ENCODE measurements around the gene ARMC3.
A peak's percentile ranks its signal among the peaks of the same experiment; 100 is the strongest.
"Not testable (repeated sequence)": the region's sequence is repeated elsewhere in the genome, so short reads cannot be mapped to it uniquely, and the experiment has no call there.

Gene ARMC3

GRCh38 chr10:22927166-22927565 lies 687 bp upstream of the ARMC3 start:
- DNase-seq (ENCODE audit: low spot score), result no peak

GRCh38 chr10:22929053-22929452 lies 1.2 kb downstream of the ARMC3 start:
- DNase-seq (ENCODE audit: low spot score), result not testable (repeated sequence)

GRCh38 chr10:22931948-22932347 lies 4.1 kb downstream of the ARMC3 start:
- no peak for DNase-seq (ENCODE audit: low spot score)

GRCh38 chr10:22932626-22933370 lies 4.9 kb downstream of the ARMC3 start:
- DNase-seq (ENCODE audit: low spot score), result no peak

- no peak for DNase-seq (ENCODE audit: low spot score)
Observed at GRCh38 chr10:22934726-22935125, 6.9 kb downstream of the ARMC3 start.

GRCh38 chr10:22942437-22942836 lies 14.6 kb downstream of the ARMC3 start:
- DNase-seq (ENCODE audit: low spot score), result no peak

GRCh38 chr10:22945934-22946673 lies 18.3 kb downstream of the ARMC3 start:
- no peak for DNase-seq (ENCODE audit: low spot score)

DNA sequence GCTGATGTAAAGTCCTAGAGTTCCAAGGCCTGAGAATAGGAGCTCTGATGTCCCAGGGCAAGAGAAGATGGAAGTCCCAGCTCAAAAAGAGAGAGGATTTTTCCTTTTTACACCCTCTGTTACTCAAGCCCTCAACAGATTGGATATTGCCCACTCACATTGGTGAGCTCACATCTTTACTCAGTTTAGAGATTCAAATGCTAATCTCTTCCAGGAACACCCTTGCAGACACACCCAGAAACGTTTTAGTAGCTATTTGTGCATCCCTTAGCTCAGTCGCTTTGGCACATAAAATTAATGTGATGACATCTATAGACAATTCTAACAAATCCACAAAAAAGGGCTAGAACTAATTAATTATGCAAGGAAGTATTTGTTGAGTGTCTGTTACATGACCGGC lies 27.1 kb downstream of the ARMC3 start:
- no peak for DNase-seq (ENCODE audit: low spot score)

GRCh38 chr10:22958338-22958737 lies 30.5 kb downstream of the ARMC3 start:
- DNase-seq (ENCODE audit: low spot score), result no peak

- no peak for DNase-seq (ENCODE audit: low spot score)
Observed at GRCh38 chr10:22959292-22959691, 31.4 kb downstream of the ARMC3 start.

DNA sequence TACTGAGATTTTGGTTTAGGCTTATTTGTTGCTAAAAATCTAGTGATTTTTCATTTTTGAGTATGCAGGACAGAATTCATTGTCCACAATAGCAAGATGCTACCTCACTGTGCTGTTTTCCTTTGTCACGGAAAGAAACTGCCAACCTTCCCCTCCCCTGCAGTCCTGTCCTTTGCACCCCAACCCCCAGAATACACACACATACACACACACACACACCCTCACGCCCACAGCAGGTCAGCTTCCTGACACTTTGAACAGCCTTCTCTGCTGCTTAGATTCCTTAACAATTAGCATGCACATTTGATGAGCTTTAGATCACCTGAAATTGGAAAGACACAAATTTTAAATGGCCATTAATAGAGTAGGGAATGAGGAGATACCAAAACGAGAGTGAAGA lies 32.1 kb downstream of the ARMC3 start:
- no peak for DNase-seq (ENCODE audit: low spot score)

GRCh38 chr10:22962817-22963216 lies 35.0 kb downstream of the ARMC3 start:
- no peak for DNase-seq (ENCODE audit: low spot score)

GRCh38 chr10:22969704-22970103 lies 41.9 kb downstream of the ARMC3 start:
- DNase-seq (ENCODE audit: low spot score), result no peak

GRCh38 chr10:22976534-22976933 lies 48.7 kb downstream of the ARMC3 start:
- DNase-seq (ENCODE audit: low spot score), result no peak

DNA sequence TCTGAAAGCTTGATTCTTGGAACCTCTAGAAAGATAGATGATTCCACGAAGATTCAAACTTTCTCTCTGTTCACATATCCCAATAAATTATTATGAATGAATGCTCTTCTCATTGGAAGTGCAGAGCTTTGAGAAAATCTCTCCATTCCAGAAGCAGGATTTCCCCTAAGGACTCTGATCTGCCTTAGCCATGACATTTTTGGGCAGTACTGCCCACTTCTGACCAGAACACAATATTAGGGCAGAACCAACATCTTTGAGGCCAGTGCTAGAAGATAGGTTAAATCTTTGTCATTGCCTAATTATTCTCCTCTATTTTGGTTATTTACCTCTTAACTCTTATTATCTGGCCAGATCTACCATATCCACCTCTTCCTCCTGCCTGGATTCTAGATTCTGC lies 49.9 kb downstream of the ARMC3 start:
- DNase-seq (ENCODE audit: low spot score), result no peak

DNA sequence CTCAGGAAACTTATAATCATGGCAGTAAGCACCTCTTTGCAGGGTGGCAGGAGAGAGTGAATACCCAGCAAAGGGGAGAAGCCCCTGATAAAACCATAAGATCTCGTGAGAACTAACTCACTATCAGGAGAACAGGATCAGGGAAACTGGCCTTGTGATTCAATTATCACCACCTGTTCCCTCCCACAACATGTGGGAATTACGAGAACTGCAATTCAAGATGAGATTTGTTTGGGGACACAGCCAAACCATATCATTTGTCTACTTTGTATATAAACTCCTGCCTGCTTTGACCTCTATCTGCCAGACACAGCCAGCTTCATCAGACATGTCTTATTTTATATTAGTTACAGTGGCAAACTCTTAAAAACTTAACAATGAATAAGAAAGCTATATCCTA lies 50.4 kb downstream of the ARMC3 start:
- no peak for DNase-seq (ENCODE audit: low spot score)

DNA sequence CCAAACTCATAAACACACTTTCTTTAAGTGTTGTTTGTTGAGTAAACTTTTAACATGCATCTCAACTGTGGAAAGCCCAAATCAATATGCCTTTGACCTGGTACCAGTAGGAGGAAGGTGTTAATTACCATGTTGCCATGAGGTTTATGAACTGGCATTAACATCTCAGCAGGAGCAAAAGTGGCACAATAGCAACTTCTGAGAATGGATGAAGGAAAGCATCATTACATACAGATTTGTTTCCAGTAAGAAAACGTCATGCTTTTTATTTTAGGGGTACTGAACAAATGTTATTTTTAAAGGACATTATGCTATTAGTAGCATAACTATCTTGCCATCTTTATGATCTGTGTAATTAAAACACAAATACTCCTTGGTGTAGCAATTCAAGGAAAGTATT lies 51.1 kb downstream of the ARMC3 start:
- no peak for DNase-seq (ENCODE audit: low spot score)

DNA sequence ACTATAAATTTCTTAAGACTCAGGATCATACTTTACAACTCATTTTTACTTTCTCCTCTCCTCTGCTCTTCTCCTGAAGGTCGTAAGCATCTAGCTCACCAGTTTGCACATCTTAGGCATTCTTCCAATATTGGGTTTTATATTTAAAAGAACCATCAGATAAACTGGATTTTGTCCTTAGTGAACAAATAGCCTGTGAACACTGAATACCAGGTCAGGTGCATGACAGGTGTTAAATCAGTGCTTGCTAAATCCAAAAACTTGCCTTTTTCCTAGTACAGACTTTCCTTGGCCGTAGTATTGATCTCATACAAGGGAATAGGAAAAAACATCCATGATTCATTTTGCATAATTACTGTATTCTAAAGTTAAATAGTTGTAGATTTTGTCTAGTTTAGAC lies 53.0 kb downstream of the ARMC3 start:
- DNase-seq (ENCODE audit: low spot score), result no peak

GRCh38 chr10:22984066-22984465 lies 56.2 kb downstream of the ARMC3 start:
- DNase-seq (ENCODE audit: low spot score), result no peak

GRCh38 chr10:22986771-22987542 lies 59.1 kb downstream of the ARMC3 start:
- peak; percentile 7 for DNase-seq (ENCODE audit: low spot score)

- peak; percentile 50 for DNase-seq (ENCODE audit: low spot score)
Observed at GRCh38 chr10:22988581-22989360, 60.9 kb downstream of the ARMC3 start.

DNA sequence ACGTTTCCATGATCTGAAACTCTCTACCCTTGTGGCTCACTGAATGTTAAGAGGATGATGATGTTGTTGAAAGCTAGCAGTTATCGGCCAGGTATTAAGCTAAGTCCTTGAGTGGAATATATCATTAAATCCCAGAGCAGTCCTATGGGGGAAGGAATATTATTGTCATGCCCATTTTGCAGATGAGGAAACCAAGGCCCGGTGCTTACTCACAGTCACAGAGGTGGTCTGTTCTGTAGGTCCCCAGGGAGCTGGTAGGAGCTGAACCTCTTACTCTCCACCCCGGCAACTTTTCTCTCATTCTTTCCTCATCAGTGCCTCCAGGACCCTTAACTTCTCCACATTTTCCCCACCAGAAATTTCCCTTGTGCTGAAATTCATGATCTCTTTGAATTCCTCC lies 62.6 kb downstream of the ARMC3 start:
- no peak for DNase-seq (ENCODE audit: low spot score)

All from AG08396 (cell line).